Kidney epithelial cell (primary cell): ENCODE measurements around the gene TMEM190. TPM values are rescaled to one million over a fixed set of nuclear protein-coding genes. Genes with fewer than 3 reads are reported as not detected.
"Not testable (repeated sequence)": the region's sequence is repeated elsewhere in the genome, so short reads cannot be mapped to it uniquely, and the experiment has no call there.

ENCODE experiments used
- DNase-seq: peaks from one replicate; pipeline ENCODE4 v3.0.0-alpha.2; 2010; ENCODE audit warnings: low read depth
- H3K27me3 ChIP-seq: 2 replicates; pipeline ENCODE4 v1.6.0; 2011; ENCODE audit warnings: low read length; ENCODE audit not compliant: control insufficient read depth, insufficient read depth
- H3K36me3 ChIP-seq: 2 replicates; pipeline ENCODE4 v1.5.1; 2011; ENCODE audit warnings: low read length; ENCODE audit not compliant: control insufficient read depth, insufficient read depth
- H3K4me3 ChIP-seq: 2 replicates; pipeline ENCODE4 v1.5.1; 2011; ENCODE audit warnings: low read depth, mild to moderate bottlenecking, control low read depth, low read length
- CTCF ChIP-seq: IDR thresholded peaks from 2 replicates; pipeline ENCODE4 v1.5.1; 2011; ENCODE audit warnings: mild to moderate bottlenecking, moderate library complexity, low read length, control low read depth, inconsistent platforms; ENCODE audit not compliant: insufficient read depth, poor library complexity, severe bottlenecking
- total RNA-seq: library from RNA; depleted of rRNA; stranded (reverse); fragments of >200 nt; gene quantifications from 2 replicates; pipeline ENCODE4 v1.2.3, GENCODE V29; 2015

The TMEM190 gene
- total RNA-seq, 1 donor from 2014 or later = not detected

DNA sequence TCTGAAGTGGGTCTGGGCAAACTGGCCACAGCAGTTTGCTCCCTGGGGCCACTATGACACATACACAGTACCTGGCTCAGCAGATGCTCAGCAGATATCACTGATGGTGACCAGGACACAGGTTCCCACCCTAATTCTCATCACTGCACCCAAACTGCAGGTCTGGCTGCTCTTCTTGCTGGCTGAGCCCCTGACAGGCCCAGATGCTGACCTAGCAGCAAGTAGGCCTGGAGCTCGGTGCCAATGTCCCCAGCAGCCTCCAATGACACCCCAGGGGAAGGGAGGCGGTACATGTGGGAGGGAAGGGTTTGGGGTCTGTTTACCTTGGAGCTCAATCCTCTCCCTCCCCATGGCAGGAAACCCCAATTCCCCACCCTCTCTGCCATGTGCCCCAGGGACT is 25.9 kb downstream of the TMEM190 start:
- TF ChIP-seq CTCF = no peak
- Histone ChIP-seq H3K36me3 (peaks cover 3% of the 10 kb centered on the region), H3K27me3 (no peaks in the 10 kb centered on the region), H3K4me3 (no peak overlapping the region)
- DNase-seq = no peak

- DNase-seq = no peak
- TF ChIP-seq CTCF = no peak
- H3K27me3 ChIP-seq = no peaks in the 10 kb centered on the region
- H3K4me3 ChIP-seq = peak overlapping the region; percentile 92
- H3K36me3 ChIP-seq = peaks cover 3% of the 10 kb centered on the region
Observed at GRCh38 chr19:55405638-55406037, 29.0 kb downstream of the TMEM190 start.

DNA sequence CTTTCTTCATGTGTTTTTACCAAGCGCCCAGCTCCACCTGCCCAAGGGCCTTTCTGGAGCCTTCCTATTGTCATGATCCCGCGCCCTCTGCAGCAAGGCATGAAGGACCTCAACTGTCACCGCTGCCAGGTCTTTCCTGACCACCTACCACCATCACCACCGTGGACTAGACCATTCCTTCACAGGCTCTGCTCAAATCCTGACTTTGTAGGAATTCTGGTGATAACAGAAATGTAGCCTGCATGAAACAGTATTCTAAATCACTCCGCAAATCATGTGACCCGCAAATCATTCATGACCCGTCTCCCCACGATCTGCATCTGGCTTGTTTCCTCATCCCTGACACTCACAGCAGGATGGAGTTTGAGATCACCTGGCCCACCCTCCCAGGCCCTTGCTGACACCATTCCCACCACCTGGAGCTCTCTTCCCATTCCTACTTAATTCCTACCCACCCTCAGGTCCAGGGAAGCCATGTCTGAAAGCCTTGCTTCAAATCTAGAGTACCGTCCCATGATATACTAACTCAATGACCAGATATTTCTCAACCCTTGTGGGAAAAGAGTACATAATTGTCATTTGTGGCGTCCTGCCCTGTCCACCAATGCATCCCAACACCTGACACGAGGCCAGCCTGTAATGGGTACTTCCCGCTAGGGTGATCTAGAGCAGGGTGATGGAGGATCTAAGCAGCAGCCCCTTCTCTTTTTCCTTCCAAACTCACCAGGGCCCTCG is 29.6 kb downstream of the TMEM190 start:
- no peak for DNase-seq
- Histone ChIP-seq H3K4me3 (peak overlapping the region; percentile 92), H3K36me3 (peaks cover 3% of the 10 kb centered on the region), H3K27me3 (no peaks in the 10 kb centered on the region)
- TF ChIP-seq CTCF = no peak

DNA sequence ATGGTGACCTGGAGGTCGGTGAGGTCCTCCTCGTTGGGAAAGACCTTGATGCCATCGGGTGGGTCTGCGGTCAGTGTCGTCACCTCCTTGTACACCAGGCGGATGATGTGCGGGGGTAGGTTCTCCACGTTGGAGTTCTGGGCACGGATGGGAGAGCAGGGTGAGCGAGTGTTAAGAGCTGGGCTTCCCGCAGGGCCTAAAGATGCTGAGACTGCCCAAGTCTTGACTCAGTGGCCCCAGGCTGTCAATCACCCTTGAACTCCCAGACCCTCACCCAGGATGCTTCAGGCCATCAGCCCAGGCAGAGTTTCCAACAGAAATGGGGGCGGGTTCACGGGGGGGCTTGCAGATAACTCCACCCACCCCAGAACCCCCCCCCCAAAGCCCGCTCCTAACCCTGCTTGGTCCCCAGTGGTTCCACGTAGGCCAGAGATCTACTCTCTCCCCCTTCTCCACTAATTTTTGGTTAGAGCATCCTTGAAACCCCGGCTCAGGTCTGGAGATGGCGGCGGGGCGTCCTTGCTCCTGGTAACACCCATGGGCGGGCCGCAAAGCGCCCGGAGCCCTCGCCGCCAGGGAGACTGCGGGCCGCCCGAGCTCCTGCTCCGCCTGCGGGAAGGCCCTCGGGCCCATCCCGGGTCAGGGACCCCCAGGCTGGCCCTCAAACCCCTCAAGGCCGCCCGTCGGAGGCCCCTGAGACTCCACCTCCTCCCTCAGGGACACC is 30.4 kb downstream of the TMEM190 start:
- Histone ChIP-seq H3K4me3 (peak overlapping the region; percentile 92), H3K36me3 (peaks cover 1% of the 10 kb centered on the region), H3K27me3 (no peaks in the 10 kb centered on the region)
- no peak for DNase-seq
- no peak for TF ChIP-seq CTCF

DNA sequence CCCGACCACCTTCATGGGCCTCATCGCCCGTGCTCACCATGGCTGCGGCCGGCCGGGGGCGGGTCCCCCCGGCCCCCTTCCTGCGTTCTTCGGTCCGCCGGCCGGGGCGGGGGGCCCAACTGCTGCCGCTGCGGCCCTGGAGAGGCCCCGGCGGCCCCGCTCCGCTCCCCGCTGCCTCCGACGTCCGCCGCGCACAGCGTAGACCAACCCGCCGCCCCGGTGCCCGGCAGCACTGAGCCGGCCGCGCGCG is 30.8 kb downstream of the TMEM190 start, which contains the start of gene UBE2S:
Gene UBE2S (minus strand): TSS at position 239 of the 250 bp plus-strand sequence. CDS start 199 bp downstream, at position 40.
- not testable (repeated sequence) for DNase-seq, H3K27me3 ChIP-seq, H3K36me3 ChIP-seq
- peak within 1 kb of the TSS; percentile 92 for H3K4me3 ChIP-seq

DNA sequence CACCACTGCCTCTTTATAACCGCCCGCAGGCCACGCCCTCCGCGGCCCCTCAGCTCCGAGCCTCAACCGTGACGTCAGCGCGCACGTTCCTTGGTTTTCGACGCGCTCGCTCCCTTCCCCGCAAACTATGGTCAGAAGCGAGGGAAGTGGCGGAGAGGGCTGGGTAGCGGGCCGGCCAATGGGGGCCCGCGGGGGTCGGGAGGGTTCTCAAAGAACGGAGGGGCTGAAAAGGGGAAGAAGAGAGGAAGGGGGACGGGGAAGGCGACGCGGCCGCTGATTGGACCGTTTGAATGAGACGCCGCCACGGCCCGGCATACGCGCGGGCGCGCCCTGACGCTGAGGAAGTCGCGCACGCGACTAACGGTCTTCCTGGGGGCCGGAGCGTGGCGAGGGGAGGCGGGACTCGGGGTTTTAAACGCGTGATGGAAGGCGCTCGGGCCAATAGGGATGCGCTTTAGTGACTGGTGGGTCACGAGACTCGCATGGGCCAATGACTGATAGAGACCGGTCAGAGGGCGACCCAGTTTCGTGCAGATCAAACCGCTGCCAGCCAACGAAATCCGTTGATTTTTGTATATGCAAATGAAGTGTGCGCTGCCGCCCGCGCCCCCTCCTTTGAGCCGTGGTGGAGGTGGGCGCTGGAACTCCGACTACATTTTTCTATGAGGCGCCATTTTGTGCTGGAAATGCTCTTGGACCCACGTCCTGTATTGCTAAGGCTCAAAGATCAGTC is 31.3 kb downstream of the TMEM190 start:
- no peak for TF ChIP-seq CTCF
- DNase-seq = peak; percentile 95
- Histone ChIP-seq H3K27me3 (no peaks in the 10 kb centered on the region), H3K36me3 (peaks cover 1% of the 10 kb centered on the region), H3K4me3 (peak overlapping the region; percentile 92)
